ENCODE results near the gene STH.

The STH gene

DNA sequence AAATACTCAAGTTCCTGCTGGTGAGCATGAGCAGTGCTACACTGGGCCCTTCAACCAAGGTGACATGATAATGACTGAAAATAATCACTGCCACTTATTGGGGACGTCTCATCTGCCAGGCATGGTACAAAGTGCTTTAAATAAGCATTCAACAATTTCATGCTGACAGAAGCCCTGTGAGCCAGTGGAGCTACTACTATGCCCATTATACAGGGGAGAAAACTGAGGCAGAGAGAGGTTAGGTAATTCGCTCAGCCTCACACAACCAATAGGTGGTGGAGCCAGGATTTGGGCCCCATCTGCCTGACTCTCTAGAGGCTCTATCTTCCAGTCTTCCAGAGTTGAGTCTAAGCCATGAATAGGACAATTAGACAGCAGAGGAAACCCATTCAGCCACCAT is 30.3 kb upstream of the STH start:
- no peak for DNase-seq

DNA sequence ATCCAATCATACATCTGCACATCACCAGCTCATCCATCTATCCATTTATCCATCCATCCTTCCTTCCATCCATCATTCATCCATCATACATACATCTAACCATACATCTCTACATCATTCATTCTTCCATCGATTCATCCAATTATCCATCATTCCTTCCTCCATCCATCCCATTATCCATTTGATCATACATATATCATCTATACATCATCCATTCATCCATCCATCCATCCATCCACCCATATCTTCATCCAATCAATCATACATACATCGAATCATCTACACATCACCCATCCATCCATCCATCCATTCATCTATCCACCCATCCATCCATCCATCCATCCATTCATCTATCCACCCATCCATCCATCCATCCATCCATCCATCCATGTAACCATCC is 29.3 kb upstream of the STH start:
- no peak for DNase-seq

DNA sequence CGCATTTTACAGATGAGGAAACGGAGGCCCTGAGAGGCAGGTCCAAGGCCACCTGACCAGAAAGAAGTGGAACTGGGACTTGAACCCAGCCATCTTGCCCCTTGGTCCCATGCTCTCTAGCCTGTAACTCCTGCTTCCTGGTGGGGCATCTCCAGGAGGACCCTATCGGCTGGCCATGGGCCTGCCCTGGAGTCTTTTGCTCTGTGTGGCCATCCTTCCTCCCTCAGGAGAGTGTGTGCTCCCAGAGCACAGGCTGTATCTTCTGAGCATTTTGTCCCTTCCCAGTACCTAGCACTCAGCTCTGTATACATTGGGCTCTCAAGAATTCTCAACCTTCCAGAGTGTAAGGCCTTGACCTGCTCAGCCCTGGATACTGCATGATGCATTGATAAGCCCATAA is 28.4 kb upstream of the STH start:
- DNase-seq: no peak

DNA sequence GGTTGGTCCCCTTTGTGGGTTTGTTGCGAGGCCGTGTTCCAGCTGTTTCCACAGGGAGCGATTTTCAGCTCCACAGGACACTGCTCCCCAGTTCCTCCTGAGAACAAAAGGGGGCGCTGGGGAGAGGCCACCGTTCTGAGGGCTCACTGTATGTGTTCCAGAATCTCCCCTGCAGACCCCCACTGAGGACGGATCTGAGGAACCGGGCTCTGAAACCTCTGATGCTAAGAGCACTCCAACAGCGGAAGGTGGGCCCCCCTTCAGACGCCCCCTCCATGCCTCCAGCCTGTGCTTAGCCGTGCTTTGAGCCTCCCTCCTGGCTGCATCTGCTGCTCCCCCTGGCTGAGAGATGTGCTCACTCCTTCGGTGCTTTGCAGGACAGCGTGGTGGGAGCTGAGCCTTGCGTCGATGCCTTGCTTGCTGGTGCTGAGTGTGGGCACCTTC is 27.3 kb upstream of the STH start:
- DNase-seq: no peak

DNA sequence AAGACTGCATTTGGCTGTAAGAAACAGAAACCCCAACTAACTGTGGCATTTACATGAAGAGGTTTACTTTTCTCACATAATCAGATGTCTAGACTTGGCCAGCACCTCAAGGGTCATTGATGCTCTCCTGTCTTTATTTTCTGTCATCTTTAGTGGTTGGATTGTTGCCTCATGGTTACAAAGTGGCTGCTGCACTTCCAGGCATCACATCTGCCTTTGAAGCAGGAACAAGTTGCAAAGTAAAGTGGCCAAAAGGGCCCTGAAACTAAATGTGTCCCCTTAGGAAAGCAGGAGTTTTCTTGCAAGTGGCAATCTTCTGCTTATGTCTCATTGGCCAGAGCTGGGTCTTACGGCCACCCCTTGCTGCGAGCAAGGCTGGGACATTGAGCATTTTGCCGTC is 26.5 kb upstream of the STH start:
- no peak for DNase-seq

GRCh38 chr17:45973099-45973780 is 25.8 kb upstream of the STH start:
- no peak for DNase-seq

DNA sequence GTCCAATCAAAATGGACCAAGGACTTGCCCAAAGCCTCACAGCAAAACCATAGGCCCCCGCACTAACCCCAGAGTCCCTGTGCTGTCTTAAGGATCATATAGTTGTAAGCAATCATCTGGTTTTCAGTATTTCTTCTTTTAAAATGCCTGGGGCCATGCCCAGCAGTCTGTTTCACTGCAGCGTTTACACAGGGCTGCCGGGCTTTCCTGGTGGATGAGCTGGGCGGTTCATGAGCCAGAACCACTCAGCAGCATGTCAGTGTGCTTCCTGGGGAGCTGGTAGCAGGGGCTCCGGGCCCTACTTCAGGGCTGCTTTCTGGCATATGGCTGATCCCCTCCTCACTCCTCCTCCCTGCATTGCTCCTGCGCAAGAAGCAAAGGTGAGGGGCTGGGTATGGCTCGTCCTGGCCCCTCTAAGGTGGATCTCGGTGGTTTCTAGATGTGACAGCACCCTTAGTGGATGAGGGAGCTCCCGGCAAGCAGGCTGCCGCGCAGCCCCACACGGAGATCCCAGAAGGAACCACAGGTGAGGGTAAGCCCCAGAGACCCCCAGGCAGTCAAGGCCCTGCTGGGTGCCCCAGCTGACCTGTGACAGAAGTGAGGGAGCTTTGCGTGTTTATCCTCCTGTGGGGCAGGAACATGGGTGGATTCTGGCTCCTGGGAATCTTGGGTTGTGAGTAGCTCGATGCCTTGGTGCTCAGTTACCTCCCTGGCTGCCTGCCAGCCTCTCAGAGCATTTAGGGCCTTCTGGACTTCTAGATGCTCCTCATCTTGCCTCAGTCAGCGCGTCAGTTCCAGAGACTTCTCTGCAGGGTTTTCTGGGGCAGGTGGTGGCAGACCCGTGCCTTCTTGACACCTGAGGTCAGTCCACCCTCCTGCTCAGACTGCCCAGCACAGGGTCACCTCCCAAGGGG is 24.8 kb upstream of the STH start:
- no peak for DNase-seq

DNA sequence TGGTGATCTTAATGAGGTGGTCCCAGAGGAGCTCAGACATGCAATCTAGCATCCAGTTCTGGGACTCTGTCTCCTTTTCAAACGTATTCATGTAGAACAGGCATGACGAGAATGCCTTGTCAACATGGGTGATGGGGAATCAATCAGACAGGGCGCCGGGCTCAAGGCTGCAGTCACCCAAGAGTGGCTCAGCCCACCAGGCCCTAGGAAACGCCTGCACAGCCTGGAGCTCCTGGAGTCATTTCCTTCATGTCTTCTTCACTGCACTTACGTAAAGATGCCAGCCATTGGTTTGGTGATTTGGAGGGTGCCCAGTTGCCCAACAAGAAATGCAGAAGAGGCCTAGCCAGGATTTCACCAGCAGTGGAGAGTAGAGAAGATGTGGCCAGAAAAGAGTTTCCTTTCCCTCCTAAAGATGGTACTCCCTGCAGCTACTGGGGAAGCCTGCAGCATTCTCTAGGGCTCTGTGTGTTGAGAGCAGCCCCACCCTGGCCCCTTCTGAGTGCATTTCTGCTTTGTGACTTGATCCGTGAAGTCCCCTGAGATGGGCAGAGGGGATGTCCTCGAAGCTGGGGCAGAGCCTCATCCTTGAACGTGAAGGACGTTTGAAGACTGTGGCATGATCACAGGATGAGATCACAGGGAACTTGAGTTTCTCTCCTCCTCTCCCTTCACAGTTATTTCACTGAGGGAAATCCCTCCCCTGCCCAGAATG is 24.0 kb upstream of the STH start:
- no peak for DNase-seq

GRCh38 chr17:45975640-45976295 is 23.3 kb upstream of the STH start:
- no peak for DNase-seq

DNA sequence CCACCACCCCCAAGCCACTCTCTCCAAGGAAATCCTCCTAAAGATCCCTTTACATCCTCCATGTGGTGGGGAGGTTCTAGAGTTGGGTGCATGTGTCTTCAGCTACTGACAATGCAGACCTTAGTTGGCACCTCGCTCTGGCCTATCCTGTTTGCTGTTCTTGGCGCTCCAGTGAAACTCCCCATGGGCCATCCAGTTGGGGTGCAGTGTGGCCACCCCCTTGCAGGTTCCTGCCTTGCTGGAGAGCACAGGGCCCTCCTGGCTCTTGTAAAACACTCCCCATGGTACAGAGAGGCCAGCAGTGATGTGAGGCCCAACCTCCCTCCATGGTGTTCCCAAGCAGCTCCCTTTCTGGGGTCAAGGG is 22.7 kb upstream of the STH start:
- no peak for DNase-seq

GRCh38 chr17:45976755-45977505 is 22.1 kb upstream of the STH start:
- no peak for DNase-seq

GRCh38 chr17:45977506-45977824 is 21.6 kb upstream of the STH start:
- DNase-seq: no peak

GRCh38 chr17:45977976-45978626 is 20.9 kb upstream of the STH start:
- no peak for DNase-seq

GRCh38 chr17:45979137-45979536 is 19.9 kb upstream of the STH start:
- DNase-seq: no peak

DNA sequence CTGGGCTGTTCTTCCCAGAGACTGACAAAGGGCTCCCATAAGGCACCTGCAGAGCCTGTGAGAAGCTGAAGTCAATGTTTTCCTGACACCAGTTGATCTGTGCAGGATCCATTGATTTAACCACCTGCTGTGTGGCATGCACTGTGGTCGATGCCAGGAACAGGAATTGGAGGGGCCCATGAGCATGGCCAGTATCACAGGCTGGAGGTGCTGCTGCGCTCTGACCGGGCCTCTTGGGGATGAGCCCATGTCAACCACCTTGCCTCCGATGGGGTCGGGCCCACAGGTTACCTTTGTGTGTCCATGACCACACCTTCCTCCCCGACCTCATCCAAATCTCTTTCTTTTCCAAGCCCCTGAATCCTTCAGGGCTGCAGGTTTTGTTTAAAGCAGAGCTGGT is 18.2 kb upstream of the STH start:
- no peak for DNase-seq

DNA sequence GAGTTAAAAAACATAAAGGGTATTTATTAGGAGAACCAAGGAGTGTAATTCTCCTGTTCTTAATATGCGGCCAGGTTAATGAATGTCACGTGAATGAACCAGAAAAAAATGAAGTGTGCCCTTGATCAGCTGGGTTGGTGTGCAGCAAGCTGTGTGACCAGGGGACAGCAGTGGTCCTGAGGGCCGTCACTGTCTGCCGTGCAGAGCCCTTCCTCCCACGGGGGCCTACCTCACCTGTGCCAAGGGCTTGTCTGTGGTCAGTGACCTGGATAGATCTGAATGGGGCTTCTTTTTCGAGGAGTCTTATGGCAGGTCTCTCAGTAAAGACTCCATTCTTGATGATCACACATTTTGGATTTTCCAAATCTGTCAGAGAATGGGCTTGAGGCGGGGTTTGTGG is 17.7 kb upstream of the STH start:
- DNase-seq: no peak

DNA sequence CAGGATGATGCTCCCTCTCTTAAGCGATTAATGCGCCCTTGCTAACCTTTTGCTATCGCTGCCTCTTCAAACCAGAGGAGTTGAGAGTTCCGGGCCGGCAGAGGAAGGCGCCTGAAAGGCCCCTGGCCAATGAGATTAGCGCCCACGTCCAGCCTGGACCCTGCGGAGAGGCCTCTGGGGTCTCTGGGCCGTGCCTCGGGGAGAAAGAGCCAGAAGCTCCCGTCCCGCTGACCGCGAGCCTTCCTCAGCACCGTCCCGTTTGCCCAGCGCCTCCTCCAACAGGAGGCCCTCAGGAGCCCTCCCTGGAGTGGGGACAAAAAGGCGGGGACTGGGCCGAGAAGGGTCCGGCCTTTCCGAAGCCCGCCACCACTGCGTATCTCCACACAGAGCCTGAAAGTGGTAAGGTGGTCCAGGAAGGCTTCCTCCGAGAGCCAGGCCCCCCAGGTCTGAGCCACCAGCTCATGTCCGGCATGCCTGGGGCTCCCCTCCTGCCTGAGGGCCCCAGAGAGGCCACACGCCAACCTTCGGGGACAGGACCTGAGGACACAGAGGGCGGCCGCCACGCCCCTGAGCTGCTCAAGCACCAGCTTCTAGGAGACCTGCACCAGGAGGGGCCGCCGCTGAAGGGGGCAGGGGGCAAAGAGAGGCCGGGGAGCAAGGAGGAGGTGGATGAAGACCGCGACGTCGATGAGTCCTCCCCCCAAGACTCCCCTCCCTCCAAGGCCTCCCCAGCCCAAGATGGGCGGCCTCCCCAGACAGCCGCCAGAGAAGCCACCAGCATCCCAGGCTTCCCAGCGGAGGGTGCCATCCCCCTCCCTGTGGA is 16.0 kb upstream of the STH start:
- no peak for DNase-seq

DNA sequence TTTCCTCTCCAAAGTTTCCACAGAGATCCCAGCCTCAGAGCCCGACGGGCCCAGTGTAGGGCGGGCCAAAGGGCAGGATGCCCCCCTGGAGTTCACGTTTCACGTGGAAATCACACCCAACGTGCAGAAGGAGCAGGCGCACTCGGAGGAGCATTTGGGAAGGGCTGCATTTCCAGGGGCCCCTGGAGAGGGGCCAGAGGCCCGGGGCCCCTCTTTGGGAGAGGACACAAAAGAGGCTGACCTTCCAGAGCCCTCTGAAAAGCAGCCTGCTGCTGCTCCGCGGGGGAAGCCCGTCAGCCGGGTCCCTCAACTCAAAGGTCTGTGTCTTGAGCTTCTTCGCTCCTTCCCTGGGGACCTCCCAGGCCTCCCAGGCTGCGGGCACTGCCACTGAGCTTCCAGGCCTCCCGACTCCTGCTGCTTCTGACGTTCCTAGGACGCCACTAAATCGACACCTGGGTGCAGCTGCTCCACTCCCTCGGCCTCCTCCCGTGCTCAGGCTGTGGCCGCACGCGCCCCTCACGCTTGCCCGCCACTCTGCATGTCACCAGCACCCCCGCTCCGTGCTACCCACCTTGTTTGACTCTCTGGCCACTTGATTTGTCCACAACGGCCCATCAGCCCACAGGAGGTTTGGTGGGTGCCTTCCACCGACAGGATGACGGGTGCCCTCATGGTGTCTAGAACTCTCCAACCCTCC is 15.3 kb upstream of the STH start:
- no peak for DNase-seq

DNA sequence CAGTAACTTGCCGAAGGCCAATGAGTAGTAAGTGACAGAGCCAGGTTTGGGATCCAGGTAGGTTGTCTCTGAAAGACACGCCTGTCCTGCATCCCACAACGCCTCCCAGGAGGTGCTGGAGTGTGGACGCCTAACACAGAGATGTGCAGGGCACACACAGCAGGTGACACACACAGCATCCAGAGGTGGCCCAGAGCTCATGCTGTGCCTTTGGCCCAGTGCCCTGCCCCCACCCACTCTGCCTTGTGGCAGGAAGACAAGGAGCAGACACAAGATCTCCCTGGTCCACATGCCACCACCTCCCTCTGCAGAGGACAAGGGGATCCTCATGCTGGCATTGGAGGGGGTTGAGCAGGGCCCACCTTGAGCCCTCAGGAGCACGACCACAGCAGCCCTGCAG is 14.7 kb upstream of the STH start:
- DNase-seq: no peak

- no peak for DNase-seq
Observed at GRCh38 chr17:45985447-45985846, 13.6 kb upstream of the STH start.

- no peak for DNase-seq
Observed at GRCh38 chr17:45986056-45986455, 13.0 kb upstream of the STH start.

Data from effector CD4-positive, alpha-beta T cell (primary cell).